ENCODE measurements around the gene SHB.

The SHB gene

DNA sequence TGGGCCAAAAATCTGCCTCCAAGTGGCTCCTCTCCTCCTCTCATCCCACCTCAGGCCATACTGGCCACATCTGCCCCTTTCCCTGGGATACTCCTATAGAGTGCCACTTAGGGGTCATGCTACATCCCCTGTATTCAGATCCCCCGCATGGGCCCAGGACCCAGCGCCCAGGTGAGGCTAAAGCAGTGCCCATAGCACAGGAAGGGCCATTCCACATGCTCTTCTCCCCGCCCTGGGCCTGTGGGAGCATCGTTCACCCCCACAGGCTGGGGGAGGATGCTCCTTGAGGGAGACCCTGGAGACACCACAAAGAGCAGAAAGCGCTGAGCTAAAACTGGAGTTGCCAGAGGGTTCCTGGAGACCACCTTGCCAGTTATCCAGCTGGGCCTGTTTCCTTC lies 112.6 kb downstream of the SHB start:
- no peak for DNase-seq (ENCODE audit: low read depth in 1 of 2, low spot score in 1 of 2)

DNA sequence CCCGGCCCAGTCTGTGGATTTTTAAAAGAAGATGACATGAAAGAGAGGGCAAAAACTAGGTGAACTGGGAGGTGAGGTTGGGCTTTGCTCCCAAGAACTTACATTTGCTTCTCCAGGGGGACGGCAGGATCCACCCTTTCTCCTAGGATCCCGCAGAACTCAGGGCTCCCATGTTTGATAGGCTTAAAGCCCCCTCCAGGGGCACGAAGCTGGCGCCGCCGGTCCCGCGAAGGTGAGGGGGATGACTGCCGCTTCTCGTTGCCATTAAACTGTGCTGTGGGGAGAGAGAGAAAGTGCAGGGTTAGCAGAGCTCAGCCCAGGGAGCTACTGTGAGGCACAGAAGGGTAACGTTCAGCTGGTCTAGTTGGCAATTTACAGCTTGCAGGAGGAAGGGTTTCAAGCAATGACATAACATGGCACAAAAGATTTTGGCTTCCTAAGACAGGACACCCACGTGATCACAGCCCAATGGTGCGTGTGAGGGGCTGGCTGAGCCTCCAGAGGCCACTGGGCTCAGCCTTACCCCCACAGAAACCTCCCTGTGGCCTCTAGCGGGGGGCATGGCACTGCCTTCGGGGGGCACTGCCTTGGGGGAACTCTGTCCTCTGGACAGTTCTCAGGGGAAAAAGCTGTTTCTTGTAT lies 113.1 kb downstream of the SHB start:
- DNase-seq (ENCODE audit: low read depth in 1 of 2, low spot score in 1 of 2) = no peak

DNA sequence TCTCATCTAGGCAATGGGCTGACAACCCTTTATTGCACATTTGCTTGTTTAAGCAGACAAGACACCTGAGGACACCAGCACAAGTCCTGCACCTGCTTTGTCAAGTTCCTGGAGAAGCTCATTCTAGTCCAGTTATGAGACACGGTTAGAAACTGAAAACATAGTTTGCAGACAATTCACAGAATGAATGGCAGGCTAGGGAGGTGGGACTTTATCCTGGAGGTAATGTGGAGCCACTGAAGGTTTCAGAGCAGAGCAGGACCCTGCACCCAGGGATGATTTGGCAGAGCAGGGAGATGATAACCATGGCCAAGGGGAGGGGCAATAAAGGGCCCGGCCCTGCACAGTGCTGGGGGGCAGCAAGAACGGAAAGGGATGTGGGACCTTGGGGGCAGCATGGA lies 114.4 kb downstream of the SHB start:
- no peak for DNase-seq (ENCODE audit: low read depth in 1 of 2, low spot score in 1 of 2)

DNA sequence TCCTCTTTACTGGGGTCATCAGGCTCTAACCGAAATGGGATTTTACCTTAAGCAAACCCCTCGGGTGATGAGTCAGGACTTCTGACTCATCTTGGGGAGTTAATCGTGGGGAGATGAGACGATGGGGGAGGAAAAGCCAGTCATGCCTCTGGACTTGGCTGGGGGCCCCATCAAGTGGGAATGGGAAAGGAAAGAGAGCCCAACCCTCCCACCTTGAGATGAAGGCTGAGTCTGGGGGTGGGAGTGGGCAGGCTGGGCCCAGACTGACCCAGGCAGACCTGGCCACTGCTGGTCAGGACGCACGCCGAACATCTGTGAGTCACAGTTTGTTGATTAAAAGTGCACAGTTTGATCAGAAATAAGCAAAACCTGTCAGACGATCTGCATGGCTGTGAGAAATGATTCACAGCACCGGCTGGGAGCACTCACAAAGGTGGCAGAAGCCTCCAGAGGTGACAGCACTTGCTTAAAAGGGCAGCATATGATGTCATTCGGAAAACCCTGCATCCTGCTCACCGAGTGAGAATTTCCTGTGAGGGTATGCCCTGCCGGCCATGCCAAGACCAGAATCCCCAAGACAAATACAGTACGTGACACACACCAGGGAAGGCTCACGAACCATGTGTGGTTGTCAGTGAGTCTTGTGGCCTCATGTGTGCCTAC lies 115.1 kb downstream of the SHB start:
- peak in 1 of 2 donors; percentile 5 for DNase-seq (ENCODE audit: low read depth in 1 of 2, low spot score in 1 of 2)

DNA sequence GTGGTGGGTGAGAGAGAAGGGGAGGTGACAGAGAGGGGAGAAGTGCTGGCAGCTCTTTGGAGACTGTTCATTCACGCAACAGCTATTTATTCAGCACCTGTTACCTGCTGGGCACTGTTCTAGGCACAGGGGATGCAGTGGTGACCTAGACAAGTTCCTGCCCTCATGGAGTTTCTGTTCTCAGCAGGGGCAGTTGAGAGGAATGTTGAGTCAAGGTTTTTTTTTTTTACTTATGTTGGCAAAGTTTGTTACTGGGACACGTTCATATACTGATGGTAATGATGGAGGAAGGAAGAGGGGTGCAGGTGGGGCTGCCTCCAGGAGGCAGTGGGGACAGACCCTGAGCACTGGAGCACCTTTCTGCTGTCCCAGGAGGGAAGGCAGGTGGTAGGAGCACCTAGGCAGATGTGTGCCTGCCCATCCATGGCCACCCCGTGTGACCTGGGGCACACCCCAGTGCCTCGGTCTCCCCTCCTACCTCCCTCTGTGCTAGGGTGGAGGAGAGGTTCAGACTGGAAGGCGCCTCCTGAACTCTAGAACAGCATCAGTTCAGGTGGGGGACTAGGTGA lies 115.7 kb downstream of the SHB start:
- no peak for DNase-seq (ENCODE audit: low read depth in 1 of 2, low spot score in 1 of 2)

DNA sequence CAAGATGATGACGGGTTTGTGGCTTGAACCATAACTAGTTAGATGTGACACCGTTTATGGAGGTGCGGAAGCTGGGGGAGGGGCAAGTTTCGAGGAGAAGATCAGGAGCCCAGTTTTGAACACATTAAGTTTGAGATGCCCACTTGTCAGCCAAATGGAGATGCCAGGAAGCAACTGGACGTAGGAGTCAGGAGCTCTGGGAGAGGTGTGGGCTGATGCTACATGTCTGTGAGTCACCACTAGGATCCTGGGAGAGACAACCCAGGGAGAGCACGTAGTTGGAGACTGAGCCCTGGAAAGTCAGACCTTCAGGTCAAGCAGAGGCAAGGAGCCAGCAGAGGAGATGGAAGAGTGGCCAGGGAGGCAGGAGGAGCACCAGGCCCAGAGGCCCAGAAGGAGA lies 116.3 kb downstream of the SHB start:
- no peak for DNase-seq (ENCODE audit: low read depth in 1 of 2, low spot score in 1 of 2)

DNA sequence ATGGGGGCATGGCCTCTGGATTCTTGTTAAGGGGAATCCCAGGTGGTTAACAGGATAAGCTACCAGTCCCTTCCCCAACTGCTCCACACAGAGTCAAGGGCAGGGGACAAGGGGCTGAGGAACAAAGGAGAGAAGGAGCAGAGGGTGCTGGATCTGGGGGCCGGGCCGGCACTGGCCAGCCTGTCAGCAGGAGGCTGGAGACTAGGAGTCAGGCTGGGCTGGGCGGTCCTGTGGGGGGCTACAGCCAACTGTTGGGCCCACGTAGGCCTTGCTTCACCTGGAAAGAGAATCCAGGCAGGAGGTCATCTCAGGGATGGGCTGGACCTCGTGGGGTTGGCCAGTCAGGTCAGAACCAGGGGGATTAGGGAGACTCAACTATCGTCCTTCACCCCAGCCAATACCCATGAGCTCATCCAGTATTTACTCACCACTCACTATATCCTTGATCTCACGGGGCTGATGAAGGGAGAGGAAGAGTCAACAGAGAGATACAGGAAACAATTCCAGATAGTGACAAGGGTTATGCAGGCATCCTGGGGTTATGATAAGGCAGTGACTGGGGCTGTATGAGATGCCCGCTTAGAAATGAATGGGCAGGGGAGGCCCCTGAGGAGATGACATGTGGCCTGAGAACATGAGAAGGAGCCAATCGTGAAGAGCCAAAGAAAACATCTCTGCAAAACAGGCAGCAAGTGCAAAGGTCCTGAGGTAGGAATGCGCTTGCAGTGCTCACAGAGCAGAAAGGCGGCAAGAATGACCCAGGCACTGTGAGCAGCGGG lies 117.2 kb downstream of the SHB start:
- DNase-seq (ENCODE audit: low read depth in 1 of 2, low spot score in 1 of 2) = no peak

DNA sequence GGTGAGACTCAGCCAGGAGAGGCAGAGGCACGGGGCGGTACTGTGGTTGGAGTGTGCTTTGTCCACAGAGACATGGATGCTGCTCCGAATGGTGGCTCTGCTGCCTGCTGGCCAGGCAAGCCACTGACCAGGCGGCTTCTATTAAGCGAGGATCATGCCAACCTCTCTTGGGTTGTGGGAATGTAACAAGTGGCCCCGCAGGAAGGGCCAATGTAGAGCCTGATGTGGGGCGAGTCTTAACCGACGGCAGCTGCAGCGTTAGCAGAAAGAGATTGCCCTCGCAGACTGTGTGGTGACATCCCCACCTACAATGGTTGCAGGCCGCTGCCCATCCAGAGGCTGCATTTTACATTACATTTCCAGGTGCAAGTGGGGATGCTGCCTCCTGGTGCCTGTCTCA lies 118.5 kb downstream of the SHB start:
- DNase-seq (ENCODE audit: low read depth in 1 of 2, low spot score in 1 of 2) = no peak

DNA sequence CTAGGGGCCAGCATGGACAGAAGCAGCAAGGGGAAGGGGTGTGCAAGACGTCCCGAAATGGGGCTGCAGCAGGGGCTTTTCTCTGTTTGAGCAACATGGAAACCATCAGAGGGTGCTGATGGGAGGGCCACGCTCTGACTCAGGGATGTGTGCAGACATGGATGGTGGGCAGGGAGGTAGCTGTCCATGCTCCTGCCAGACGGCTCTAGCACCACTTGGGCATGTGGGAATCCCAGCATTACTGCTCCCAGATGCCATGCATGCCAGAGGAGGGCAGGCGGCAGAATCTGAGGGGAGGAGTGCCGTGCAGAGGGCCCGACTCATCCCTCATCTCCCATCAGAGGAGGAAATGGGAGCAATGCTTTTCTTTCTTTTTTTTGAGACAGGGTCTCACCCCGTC lies 119.5 kb downstream of the SHB start:
- DNase-seq (ENCODE audit: low read depth in 1 of 2, low spot score in 1 of 2) = no peak

DNA sequence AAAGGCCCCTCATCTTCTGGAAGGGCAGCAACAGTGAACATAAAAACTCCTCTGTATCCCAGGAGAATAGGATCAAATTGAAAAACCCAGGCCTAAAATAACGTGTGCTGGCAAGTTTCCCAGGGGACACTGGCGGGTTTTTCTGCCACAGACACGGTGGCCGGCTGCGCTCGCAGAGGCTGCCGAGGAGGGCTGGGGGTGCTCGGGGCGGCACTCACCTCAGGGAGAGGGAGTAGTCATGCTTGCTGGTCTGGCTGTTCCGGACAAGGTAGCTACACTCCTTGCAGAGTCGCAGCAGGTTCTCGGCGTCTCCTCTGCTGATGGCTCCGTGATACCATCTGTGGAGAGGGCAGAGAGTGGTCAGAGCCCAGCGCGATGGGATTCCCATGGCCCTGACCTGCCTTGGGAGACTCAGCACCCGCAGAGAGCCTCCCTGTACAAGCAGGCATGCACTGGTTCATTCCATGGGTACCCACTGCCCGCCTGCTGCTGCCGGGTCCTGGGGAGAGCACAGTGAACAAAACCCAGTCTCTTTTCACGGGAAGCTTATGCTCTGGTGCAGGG lies 120.5 kb downstream of the SHB start:
- DNase-seq (ENCODE audit: low read depth in 1 of 2, low spot score in 1 of 2) = no peak

DNA sequence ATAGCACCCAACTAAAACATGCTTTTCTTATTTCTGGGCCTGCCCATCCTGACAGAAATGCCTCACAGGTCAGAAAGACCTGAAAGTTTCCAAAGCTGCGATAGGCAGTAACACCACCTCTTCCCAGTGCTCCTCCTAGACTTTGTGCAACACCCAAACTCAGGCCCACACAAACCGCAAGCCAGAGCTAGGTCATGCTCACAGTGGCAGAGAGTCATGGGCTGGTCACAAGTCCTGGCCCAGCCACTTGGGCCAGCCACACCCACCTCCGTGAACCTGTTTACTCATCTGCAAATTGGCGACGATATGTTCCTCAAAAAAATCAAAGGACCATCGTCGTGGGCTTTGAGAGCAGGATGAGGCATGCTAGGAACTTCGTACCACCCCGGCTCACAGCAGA lies 121.0 kb downstream of the SHB start:
- no peak for DNase-seq (ENCODE audit: low read depth in 1 of 2, low spot score in 1 of 2)

DNA sequence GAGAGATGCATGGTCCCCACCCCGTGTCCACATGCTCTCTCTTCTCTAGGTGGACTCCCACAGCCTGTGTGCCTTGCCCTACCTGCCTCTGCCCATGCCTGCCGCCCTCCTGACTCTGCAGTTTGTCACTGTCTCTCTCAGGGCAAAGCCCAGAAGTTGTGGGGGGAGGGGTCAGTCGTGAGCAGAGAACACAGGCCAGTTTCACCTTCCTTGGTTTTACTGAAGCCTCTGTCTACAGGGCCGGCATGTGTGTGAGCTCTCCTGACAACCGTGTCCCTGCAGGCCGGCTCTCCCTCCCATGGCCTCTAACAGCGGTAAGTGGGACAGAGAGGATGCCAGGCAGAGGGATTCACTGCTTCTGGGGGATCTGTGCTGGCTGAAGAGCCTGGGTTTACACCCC lies 121.6 kb downstream of the SHB start:
- no peak for DNase-seq (ENCODE audit: low read depth in 1 of 2, low spot score in 1 of 2)

DNA sequence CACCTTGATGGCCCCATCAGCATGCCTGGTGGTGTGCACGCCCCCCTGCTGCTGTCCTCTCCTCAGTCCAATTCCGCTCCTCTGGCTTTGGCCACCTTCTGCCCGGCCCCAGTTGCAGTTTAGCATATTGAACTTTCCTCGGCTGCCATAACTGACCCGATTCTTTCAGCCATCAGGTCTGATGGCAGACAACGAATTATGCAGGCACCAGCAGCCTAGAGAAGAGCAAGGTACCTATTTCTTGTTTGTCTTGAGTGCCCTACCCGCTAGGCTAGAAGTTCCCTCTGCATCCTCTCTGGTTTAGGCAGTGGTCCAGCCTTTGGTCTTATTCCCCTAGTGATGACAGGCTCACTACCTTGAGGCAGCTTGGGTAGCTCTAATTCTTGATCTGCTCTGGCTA lies 122.1 kb downstream of the SHB start:
- DNase-seq (ENCODE audit: low read depth in 1 of 2, low spot score in 1 of 2) = no peak

DNA sequence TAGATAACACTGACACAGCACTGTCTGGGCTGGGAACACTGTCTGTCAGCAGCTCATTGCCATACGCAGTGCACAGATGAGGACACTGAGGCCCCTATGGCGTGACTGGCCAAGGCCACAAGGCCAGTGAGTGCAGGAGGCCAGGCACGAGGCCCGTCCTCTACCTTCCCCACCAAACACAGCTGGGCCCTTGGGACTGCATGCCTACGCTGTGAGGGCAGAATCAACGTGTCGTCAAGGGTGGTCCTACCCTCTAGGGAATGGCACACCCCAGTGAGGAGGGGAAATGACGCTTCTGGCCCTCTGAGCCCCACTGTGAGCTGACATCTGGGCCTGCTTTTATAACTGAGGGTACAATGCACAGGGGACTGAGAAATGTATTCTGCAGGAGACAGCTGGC lies 123.0 kb downstream of the SHB start:
- no peak for DNase-seq (ENCODE audit: low read depth in 1 of 2, low spot score in 1 of 2)

DNA sequence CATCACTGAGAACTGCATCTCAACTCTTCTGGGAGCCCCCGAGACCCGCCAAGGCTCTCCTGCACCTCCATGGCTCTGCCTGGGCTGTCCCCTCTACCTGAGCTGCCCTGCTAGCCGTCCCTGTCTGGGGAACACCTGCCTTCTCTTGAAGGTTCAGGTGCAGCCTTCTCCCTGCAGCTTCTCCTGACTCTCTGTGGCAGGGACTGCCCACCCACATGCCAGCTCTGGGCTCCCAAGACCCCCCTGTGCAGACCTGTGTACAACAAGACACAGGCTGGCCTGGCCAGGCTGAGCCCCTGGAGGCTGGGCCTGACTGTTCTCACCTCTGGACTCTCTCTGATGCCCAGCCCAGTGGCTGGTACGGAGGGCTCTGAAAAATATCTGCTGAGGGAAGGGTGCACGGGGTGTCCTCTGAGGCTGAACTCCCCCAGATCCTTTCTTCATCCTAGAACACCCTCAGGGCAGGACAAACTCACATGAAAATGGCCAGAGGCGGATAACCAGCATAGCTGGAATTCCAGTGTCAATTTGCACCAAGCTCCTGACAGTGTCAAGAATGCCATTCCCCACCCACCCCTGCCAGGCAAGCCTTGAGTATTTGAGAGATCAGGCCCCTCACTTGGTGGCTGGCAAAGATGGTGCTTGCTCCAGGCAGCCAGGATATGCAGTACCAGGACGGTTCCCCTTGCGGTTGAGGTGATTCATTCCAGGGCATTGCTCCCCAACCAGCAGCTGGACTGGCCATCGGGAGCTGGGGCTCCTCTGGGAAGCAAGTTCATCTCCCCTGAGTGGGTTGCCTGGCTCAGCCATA lies 124.2 kb downstream of the SHB start:
- DNase-seq (ENCODE audit: low read depth in 1 of 2, low spot score in 1 of 2) = no peak

DNA sequence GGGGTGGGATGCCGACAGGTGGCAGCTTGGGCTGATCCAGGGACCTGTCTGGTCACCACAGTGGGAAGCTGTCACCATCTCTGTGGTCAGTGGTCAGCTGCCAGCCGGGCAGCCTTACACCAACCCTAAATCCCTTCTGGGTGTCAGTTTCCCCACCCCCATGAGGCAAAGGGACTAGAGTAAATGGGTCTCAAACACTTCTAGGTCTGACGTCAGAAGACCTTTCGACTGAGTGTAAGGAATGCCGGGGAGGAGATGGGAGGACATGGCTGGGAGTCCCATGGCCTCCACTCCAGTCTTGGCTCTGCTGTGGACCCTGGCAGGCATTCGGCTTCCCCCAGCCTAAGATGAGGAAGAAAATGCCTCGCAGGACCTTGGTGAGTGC lies 124.8 kb downstream of the SHB start:
- DNase-seq (ENCODE audit: low read depth in 1 of 2, low spot score in 1 of 2) = no peak

DNA sequence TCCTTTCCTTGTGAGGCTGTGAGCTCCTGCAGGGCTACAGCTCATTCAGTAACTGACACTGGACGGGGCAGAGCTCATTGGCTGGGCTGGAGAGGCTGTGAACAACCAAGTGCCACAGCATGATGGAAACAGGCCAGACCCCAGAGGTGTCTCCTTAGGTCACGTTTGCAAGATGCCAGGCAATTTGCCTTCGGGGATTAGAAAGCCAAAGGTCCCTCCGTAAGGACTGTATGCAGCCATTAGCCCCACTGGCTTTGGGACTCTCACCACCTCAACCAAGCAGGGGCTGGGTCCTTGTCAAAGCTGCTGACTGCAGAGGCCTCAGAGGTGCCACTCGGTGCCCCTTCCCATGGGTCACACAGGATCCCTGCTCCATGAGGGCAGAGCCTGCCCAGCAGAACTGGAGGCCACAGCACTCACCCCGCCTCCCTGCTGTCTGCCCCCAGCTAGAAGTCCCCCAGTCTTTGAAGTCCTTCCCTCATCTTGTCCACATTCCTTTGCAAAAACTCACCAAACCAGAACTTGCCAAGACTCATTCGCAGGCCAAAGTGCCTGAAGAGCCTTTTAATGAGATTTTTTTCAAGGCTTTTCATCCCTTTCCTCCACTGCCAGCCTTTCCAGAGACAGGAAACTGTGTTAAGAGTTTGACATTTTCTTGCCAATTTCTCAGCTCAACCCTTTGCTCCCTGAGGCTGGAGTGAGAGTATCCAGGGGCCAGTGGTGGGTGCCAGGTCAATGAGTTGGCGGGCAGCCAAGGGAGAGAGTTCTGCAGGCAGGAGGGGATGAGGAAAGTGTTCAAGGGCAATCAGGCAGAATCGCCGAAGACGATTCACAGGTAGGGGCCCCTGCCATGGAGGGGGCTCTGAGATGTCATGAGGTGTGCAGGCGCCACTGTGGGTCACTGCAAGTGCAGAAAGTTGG lies 125.4 kb downstream of the SHB start:
- DNase-seq (ENCODE audit: low read depth in 1 of 2, low spot score in 1 of 2) = no peak

DNA sequence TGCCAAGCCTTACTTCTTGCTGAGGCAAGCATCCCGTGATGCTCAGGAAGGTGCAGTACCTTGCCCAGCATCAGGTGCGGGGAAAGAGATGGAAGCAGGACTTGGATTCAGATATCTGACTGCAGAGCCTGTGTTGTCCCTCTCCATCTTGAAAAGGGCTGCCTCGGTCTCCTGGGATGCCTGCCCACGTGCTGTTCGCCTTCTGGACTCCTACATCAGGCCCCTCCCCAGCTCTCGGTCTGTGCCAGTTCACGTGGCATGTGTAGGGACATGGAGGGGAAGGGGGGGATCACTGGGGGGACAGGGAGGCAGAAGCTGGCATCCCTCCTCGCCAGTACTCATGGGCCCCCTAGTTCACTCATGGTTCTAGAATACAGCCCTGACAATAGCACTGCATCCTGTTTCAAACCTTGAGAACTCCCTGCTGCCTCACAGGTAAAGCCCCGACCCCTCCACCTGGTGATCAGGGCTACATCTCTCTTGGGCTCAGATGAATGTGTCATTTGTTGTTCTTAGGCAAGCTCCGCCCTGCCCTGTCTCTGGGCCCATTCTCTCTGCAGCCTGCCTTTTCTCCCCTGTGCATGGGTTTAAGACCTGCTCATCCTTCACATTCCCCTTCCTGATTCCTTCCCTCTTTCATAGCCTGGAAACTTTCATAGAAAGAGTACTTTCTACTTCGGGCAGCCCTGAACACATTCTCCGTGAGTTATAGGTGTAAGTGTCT lies 126.2 kb downstream of the SHB start:
- no peak for DNase-seq (ENCODE audit: low read depth in 1 of 2, low spot score in 1 of 2)

DNA sequence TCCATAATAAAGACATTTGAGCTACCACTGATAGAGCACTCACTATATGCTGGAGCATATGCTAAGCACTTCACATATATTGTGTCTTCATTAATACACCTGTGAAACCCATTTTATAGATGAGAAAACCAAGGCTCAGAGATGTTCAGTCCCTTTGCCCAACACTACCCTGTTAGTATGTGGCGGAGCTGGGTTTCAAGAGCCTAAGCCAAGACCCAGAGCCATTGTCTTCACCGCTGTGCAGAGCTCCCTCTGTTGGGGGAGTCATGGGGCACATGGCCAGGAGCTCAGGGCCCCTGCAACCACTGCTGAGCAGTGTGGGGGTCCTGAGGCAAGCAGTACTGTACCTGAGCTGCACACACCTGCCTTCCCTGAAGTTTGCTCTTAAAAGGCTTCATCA lies 127.8 kb downstream of the SHB start:
- no peak for DNase-seq (ENCODE audit: low read depth in 1 of 2, low spot score in 1 of 2)
